ENCODE measurements around the gene AKR1C1.
"Not testable (repeated sequence)": the region's sequence is repeated elsewhere in the genome, so short reads cannot be mapped to it uniquely, and the experiment has no call there.

The AKR1C1 gene

GRCh38 chr10:4983615-4984216, 20.5 kb downstream of the AKR1C1 start:
- no peak for DNase-seq (ENCODE audit: low read depth in 2 of 2)

DNA sequence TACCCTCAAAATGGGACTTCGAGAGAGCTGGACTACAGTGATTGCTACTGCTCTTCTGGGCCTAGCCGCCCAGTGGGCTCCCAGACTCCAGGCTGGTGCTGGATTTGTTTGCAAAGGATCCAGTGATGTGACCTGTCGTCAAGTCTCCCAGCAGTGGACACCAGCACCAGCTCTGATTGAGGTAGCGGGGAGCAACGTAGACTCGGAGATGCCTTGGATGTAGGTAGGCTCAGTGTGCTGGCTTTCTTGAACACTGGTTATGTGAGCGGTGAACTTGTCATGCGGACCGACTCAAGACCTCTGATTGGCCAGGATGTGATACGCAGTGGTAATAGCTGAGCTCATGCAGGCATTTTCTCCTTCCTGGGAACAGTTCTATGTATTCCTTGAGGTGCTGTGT, 21.0 kb downstream of the AKR1C1 start:
- DNase-seq (ENCODE audit: low read depth in 2 of 2) = no peak

- DNase-seq (ENCODE audit: low read depth in 2 of 2) = no peak
Observed at GRCh38 chr10:4984971-4985594, 21.9 kb downstream of the AKR1C1 start.

GRCh38 chr10:4988000-4988641, 24.9 kb downstream of the AKR1C1 start:
- DNase-seq (ENCODE audit: low read depth in 2 of 2) = not testable (repeated sequence)

- no peak for DNase-seq (ENCODE audit: low read depth in 2 of 2)
Observed at GRCh38 chr10:4990217-4990616, 27.0 kb downstream of the AKR1C1 start.

DNA sequence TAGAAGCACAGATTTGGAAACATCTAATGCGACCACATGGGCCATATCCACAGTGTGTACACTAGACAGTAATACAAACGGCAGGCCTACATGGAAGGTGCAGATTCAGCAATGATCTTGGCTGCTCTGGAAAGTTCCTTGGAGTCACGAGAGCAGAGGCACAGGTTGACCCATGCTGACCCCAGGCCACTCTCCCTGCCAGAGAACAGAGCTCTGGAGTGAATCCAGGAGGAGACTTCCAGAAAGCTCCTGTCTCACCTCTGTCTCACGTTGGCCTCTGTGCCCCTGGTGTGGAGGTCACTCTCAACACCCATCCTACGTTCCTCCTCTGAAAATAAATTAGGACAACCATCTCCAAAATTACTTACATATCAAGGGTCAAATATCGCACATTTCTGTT, 28.2 kb downstream of the AKR1C1 start:
- not testable (repeated sequence) for DNase-seq (ENCODE audit: low read depth in 2 of 2)

GRCh38 chr10:4992564-4992963, 29.3 kb downstream of the AKR1C1 start:
- not testable (repeated sequence) for DNase-seq (ENCODE audit: low read depth in 2 of 2)

DNA sequence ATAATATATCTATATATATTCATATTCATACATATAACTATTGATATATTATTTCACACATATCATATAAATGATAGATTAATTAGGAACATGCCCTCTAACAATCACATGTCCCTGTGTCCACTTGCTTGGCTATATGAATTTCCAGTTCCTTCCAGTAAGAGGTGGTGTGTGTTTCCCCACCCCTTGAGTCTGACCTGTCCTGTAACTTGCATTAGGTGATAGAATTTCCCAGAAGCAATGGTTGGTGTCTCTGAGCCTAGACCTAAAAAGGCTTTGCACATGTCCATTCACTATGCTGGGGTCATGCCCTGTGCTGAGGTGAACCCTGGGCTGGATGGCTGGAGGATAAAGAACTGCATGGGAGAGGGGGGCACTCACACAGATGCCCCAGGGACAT, 31.0 kb downstream of the AKR1C1 start:
- DNase-seq (ENCODE audit: low read depth in 2 of 2) = not testable (repeated sequence)

DNA sequence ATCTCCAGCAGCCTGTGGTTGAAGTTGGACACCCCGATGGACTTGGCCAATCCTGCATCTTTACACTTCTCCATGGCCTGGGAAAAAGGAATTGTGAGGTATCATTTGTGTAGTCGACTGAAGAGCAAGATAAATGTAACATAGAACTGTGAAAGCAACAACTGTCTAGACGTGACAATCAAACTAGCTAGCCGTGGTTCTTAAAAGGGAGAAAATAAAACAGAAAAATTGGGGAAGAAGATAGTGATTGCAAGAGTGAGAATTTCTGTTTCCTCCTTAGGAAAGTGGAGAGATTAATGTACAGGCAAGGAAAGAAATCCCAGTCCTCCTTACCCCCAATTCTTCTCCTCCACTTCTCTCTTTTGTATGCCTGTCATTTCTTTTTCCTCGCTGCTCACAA, 35.5 kb downstream of the AKR1C1 start:
- DNase-seq (ENCODE audit: low read depth in 2 of 2) = no peak

- DNase-seq (ENCODE audit: low read depth in 2 of 2) = no peak
Observed at GRCh38 chr10:5002013-5002727, 39.0 kb downstream of the AKR1C1 start.

GRCh38 chr10:5003127-5004029, 40.2 kb downstream of the AKR1C1 start, which contains the start of gene AKR1C2:
TSS of gene AKR1C2 (minus strand) at chr10:5003857. CDS start at chr10:5003835, 22 bp downstream.
- DNase-seq (ENCODE audit: low read depth in 2 of 2) = not testable (repeated sequence)

DNA sequence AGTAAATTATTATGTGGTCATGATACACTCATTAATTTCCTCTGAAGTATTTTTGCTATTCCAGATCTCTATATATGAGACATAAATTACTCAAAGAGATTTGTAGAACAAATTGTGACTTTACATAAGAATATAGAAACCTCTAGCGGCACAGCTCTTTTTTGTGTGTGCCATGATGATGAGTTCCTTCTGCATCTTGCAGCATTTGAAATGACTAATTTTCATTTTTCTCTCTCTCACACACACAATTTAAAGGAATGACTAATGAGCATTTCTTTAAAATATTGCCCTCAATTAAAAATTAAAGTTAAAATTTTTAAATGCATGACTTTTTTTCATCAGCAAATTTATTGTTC, 40.8 kb downstream of the AKR1C1 start:
- not testable (repeated sequence) for DNase-seq (ENCODE audit: low read depth in 2 of 2)

DNA sequence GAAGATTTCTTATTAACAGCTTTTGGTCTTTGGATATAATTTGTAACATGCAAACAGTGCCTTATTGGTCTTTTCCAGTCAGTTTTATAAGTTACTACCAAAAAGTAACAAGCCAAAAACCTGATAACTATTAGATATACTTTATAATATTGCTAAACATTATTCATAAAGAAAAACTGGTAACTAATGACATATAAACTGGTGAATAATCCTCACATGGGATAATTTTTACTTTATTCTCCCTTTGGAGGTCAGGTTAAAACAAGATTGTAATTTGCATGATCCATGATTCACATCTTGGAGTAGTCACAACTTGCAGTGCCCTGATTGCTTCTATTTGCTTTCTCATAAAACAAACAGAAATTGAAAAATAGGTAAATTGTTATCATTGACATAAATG, 41.3 kb downstream of the AKR1C1 start:
- not testable (repeated sequence) for DNase-seq (ENCODE audit: low read depth in 2 of 2)

DNA sequence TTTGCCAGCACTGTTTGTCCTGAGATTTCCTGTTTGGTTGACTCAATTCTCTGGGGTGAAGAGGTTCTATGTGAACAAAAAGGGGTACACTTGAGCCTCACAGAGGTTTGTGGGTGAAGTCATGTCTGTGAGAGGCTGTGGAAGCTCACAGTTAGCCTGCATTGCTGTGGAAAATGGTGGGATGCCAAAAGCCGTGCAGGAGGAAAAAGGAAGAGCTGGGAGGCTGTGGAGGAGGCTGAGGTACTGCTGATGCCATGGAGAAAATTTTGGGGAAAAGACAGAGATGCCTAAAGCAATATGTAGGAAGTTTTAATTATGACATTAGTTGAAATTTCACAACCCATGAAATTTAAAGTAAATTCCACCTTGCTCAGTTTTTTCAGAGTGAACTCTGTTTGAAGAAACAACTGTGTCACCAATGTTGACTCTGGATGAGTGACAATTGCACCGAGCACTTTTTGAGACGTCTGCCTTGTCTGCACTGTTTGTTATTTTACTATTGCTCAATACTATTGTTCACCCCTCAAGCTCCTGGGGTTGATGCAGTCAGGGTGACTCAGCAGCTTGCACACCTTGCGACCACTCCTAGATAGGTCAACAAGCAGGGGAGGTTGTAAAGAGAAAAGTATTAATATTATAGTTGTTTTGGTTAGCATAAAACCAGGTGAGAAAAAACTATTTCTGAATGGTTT, 45.8 kb downstream of the AKR1C1 start:
- DNase-seq (ENCODE audit: low read depth in 2 of 2) = not testable (repeated sequence)

DNA sequence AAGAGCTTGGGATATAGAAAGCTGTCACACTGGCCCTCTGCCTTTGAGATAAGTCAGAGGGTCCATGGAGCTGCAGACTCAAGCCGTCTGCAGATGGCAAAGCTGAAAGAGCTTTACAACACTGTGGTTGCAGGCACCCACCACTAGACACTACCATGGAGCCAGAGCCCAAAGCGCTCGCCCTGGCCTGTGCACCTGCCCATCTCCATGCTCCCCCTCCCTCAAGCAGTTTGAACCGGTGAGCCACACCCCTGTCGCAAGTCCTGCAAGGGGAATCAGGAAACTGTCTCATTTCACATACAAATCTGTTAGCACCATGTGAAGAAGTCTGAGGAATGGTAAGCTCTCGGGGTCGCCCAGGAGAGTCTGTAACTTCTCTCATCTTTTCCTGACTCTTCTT, 46.8 kb downstream of the AKR1C1 start:
- DNase-seq (ENCODE audit: low read depth in 2 of 2) = not testable (repeated sequence)

- not testable (repeated sequence) for DNase-seq (ENCODE audit: low read depth in 2 of 2)
Observed at GRCh38 chr10:5011392-5011791, 48.2 kb downstream of the AKR1C1 start.

DNA sequence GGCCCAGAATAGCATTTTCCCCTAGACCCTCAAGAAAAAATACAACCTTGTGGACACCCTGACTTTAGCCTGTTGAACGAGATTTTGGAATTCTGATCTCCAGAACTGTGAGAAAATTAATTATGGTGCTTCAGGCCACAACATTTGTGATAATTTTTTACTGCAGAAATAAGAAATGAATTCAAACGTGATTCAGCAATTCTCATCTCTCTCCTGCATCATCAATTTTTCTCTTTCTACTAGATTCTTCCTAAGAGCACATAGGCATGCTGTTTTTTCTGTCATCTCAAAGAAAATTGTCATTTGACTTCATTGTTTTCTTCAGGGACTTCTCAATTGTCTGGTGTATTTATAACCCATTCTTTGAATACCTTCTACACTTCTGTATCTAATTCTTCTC, 49.4 kb downstream of the AKR1C1 start:
- DNase-seq (ENCODE audit: low read depth in 2 of 2) = no peak

DNA sequence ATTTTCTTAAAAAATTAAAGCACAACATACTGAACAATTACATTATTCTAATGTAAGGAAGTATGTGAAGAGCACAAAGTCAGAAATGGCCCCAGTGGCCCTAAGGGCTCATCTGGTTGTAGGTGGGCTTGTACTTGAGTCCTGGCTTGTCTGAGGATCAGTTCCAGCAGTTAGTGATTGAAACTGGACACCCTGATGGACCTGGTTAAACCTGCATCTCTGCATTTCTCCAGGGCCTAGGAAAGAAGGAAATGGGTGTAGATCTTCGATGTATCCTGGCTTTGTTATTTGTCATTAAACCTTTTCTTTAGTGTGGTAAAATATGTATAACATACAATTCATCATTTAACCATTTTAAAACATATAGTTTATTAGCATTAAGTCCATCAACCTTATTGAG, 50.2 kb downstream of the AKR1C1 start:
- no peak for DNase-seq (ENCODE audit: low read depth in 2 of 2)

DNA sequence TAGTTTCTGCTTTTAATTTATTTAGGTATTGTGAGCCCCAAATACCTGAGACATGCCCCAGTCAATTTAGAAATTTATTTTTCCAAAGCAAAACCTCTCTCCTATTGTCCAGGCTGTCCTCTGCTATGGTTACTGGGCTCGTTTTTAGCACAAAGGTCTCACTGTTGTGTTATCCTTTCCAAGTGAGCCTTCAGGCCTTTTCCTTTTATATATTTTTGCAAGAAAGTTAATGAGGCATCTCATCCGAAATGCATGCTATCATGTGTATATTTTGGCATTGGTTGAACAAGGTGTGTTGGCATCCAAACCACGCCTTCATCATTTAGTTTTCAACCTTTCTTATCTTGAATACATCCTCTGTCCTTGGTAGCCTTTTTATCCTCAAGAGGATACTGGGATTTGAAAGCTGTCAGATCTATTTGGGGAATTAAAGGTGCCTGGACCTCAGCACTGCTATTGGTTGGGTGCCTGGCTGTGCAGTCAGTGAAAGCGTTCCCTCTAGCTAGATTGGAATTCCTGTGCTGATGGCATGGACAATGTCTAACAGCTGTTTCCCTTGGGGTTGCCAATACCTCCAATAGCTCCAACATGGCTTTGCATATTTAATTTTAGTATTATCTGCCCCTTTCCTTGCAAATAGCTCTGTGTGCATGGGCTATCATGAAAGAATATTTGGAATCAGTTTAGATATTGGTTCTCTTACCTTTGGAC, 51.1 kb downstream of the AKR1C1 start:
- not testable (repeated sequence) for DNase-seq (ENCODE audit: low read depth in 2 of 2)

GRCh38 chr10:5014936-5015335, 51.7 kb downstream of the AKR1C1 start:
- no peak for DNase-seq (ENCODE audit: low read depth in 2 of 2)

Measured in activated CD8-positive, alpha-beta memory T cell treated with anti-CD3 and anti-CD28 coated beads for 4 hours (primary cell).